Naive B cell (primary cell): ENCODE results near the gene SFSWAP. TPM values are rescaled to one million over a fixed set of nuclear protein-coding genes. Genes with fewer than 3 reads are reported as not detected.

Experiments used
- ATAC-seq, 2 donors: fragments of 150-1000 bp; cut with Tn5 transposase; 2 replicates each; pipeline ENCODE4 v1.10.0; 2021; ENCODE audit warnings: low read depth in 2 of 2, mild to moderate bottlenecking in 2 of 2, moderate library complexity in 2 of 2
- DNase-seq: peaks from one replicate; pipeline ENCODE4 v3.0.0; 2022
- H3K27ac Mint-ChIP-seq, 6 donors: one replicate each; pipeline ENCODE4 v1.8.0; 2020 to 2022; ENCODE audit warnings: mild to moderate bottlenecking in 6 of 6, mixed read lengths in 6 of 6, moderate library complexity in 5 of 6, inconsistent platforms in 2 of 6
- H3K27me3 Mint-ChIP-seq, 3 donors: one replicate each; pipeline ENCODE4 v1.8.0; 2021 to 2022; ENCODE audit warnings: mixed read lengths in 3 of 3, mild to moderate bottlenecking in 1 of 3
- H3K36me3 Mint-ChIP-seq, 2 donors: one replicate each; pipeline ENCODE4 v1.8.0; 2020 to 2022; ENCODE audit warnings: mixed read lengths in 2 of 2, inconsistent platforms in 1 of 2, mild to moderate bottlenecking in 1 of 2
- H3K4me1 Mint-ChIP-seq, 3 donors: one replicate each; pipeline ENCODE4 v1.8.0; 2020 to 2022; ENCODE audit warnings: mixed read lengths in 3 of 3, inconsistent platforms in 1 of 3, mild to moderate bottlenecking in 1 of 3, moderate library complexity in 1 of 3
- H3K4me3 Mint-ChIP-seq, 8 donors: one replicate each; pipeline ENCODE4 v1.8.0; 2020 to 2022; ENCODE audit warnings: mild to moderate bottlenecking in 8 of 8, mixed read lengths in 8 of 8, moderate library complexity in 8 of 8, inconsistent platforms in 2 of 8
- H3K9me3 Mint-ChIP-seq, 7 donors: one replicate each; pipeline ENCODE4 v1.8.0; 2020 to 2022; ENCODE audit warnings: mixed read lengths in 7 of 7, mild to moderate bottlenecking in 5 of 7, inconsistent platforms in 2 of 7, moderate library complexity in 1 of 7
- polyA plus RNA-seq, 6 donors: library from polyadenylated mRNA; unstranded; fragments of 300-500 nt; fragmentation: Illumina TruSeq; gene quantifications; one replicate each; pipeline ENCODE4 v1.2.3, GENCODE V29; 2021; ENCODE audit warnings: low read depth in 6 of 6

Gene SFSWAP
- polyA plus RNA-seq, 6 donors from 2014 or later, result 10.0 to 33.5 (median 19.0) TPM

DNA sequence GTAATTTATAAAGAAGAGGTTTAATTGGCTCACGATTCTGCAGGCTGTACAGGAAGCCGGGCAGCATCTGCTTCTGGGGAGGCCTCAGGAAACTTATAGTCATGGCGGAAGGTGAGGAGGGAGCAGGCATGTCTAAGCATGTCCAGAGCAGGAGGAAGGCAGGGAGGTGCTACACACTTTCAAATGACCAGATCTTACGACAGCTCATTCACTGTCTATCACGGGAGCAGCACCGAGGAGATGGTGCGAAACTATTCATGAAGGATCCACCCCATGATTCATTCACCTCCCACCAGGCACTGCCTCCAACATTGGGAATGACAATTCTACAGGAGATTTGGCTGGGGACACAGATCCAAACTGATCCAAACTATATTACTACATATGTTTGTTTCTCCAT lies 10.0 kb downstream of the SFSWAP start:
- no peak for DNase-seq
- Mint-ChIP-seq H3K27ac (peak overlapping the region in 1 of 6 donors; percentile 22), H3K36me3 (peaks cover 8 to 24% of the 10 kb centered on the region in 2 donors), H3K4me1 (peaks cover 0 to 12% (median 3%) of the 10 kb centered on the region in 3 donors), H3K27me3 (no peaks in the 10 kb centered on the region), H3K4me3 (no peak overlapping the region), H3K9me3 (no peaks in the 10 kb centered on the region)
- no peak for ATAC-seq

DNA sequence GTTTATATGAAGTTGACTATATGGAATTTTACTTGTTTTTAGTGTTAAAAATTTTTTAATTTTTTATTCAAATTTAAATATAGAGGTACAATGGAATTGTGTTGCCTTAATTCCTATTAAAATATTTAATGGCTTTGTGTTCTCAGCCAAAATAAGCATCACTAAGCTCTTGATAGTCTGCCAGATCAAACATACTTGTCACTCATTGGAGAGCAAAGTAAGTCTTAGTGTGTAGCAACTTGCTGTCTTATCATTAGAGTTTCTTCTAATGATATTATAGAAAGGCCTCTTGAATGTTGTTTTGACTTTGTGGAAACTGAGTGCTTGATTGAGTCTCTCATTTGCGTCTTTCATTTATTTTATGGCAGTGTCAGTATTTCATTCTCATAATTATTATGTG lies 10.7 kb downstream of the SFSWAP start:
- no peak for ATAC-seq
- no peak for DNase-seq
- H3K9me3 Mint-ChIP-seq, result no peaks in the 10 kb centered on the region
- peaks cover 0 to 12% (median 3%) of the 10 kb centered on the region in 3 donors for H3K4me1 Mint-ChIP-seq
- H3K4me3 Mint-ChIP-seq, result no peak overlapping the region
- H3K36me3 Mint-ChIP-seq, result peaks cover 8 to 24% of the 10 kb centered on the region in 2 donors
- H3K27ac Mint-ChIP-seq, result peak overlapping the region in 1 of 6 donors; percentile 76
- H3K27me3 Mint-ChIP-seq, result no peaks in the 10 kb centered on the region

DNA sequence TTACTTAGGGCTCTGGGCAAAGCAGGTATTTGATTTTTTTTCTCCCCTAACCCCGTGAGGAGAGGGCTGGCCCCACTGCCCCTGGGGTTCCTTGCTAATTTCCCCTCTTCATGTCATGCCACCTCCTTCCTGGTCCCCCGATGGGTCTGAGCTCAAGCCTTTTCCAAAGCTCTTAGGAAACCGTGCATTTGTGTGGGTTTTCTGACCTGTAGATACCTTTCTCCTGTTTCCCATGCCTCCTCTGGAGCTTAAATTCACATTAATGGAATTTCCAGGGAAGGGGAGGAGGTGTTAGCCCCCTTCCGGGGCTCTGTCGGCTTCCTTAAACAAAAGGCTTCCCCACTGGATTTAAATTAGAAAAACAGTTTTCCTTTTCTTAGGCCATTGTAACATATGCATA lies 12.6 kb downstream of the SFSWAP start:
- ATAC-seq, result no peak
- Mint-ChIP-seq H3K27ac (no peak overlapping the region), H3K9me3 (no peaks in the 10 kb centered on the region), H3K4me3 (no peak overlapping the region), H3K4me1 (peaks cover 0 to 12% (median 3%) of the 10 kb centered on the region in 3 donors), H3K36me3 (peaks cover 4 to 19% of the 10 kb centered on the region in 2 donors), H3K27me3 (no peaks in the 10 kb centered on the region)
- no peak for DNase-seq

DNA sequence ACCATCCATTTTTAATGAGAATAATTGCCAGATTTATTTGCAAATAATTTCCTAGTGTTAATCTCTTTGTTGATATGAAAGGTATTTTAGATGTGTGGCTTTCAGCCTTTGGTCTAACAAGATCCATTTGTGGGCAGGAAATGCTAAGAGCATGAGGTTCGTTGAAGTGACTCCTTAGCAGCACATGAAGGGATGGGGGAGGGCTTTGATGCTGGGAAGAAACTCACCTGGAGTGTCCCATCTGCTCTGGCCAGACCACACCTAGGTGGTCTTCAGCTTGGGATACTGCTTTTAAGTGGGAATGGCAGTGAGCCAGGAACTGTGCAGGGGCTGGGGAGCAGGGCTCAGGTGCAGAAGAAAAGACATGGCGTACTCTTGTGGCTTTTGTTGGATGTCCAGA lies 13.6 kb downstream of the SFSWAP start:
- peaks cover 0 to 12% (median 3%) of the 10 kb centered on the region in 3 donors for H3K4me1 Mint-ChIP-seq
- H3K27me3 Mint-ChIP-seq, result no peaks in the 10 kb centered on the region
- no peaks in the 10 kb centered on the region for H3K9me3 Mint-ChIP-seq
- peaks cover 0 to 21% of the 10 kb centered on the region in 2 donors for H3K36me3 Mint-ChIP-seq
- H3K4me3 Mint-ChIP-seq, result peak overlapping the region in 3 of 8 donors; percentile 4 to 42 (median 39)
- no peak for DNase-seq
- ATAC-seq, result no peak
- no peak overlapping the region for H3K27ac Mint-ChIP-seq

DNA sequence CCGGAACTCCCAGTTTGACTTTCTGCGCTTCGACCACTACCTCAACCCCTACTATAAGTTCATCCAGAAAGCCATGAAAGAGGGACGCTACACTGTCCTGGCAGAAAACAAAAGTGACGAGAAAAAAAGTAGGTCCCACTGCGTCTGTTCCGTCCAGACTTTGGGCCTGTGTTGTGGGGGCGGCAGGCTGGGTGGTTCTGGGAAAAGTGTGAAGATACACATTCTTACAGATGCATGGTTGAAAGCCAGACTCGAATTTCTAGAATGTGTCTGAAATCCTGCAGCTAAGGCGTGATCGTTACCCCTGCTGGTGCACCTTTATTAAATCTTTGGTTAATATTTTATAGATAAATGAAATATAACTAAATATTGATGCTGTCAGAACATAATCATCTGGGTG lies 14.6 kb downstream of the SFSWAP start:
- Mint-ChIP-seq H3K4me1 (peaks cover 0 to 12% (median 3%) of the 10 kb centered on the region in 3 donors), H3K4me3 (no peak overlapping the region), H3K9me3 (no peaks in the 10 kb centered on the region), H3K27ac (no peak overlapping the region), H3K36me3 (peaks cover 0 to 19% of the 10 kb centered on the region in 2 donors), H3K27me3 (no peaks in the 10 kb centered on the region)
- ATAC-seq (no peak), DNase-seq (no peak)

DNA sequence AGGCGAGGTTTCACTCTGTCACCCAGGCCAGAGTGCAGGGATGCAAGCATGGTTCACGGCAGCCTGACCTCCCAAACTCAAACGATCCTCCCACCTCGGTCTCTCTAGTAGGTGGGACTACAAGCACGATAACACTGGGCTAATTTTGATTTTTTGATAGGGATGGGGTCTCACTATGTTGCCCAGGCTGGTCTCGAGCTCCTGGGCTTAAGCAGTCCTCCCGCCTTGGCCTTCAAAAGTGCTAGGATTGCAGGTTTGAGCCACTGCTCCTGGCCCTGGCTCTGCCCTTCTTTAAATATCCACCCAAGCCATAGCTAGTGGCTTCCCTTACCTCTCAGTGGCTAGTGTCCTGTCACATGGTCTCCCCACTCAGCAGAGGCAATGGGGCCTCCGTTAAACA lies 17.8 kb downstream of the SFSWAP start:
- no peaks in the 10 kb centered on the region for H3K9me3 Mint-ChIP-seq
- DNase-seq, result no peak

DNA sequence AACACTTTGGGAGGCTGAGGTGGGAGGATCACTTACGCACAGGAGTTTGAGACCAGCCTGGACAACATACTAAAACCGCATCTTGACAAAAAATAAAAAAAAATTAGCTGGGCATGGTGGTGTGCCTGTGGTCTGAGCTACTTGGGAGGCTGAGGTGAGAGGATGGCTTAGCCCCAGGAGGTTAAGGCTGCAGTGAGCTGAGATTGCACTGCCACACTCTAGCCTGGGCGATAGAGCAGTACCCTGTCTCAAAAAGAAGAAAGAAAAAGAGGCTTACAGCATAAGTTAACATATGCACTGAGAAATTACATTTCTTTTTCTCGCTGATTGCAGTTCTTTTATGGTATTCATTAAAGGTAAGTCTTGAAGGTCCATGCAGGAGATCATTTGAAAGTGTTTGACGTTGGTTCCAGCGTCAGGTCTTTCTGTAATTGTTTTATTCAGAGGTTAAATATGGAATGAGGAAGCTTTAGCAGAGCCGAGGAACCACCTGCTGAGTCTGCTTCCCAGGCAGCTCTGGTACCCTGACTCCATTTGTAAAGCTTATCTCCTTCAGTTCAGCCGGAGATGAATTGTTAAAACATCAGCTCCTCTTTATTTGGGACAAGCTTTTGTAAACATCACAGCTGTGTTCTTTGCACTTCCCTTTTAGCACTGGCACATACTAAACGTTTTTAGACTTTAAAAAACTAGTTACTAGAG lies 18.5 kb downstream of the SFSWAP start:
- Mint-ChIP-seq H3K9me3 (no peaks in the 10 kb centered on the region), H3K36me3 (peaks cover 12 to 15% of the 10 kb centered on the region in 2 donors), H3K4me3 (no peak overlapping the region), H3K4me1 (peaks cover 0 to 3% (median 0%) of the 10 kb centered on the region in 3 donors), H3K27me3 (no peaks in the 10 kb centered on the region), H3K27ac (peak overlapping the region in 5 of 6 donors; percentile 26 to 65 (median 41))
- DNase-seq (no peak), ATAC-seq (no peak)

More for the DNA sequence above, 17.8 kb downstream of the SFSWAP start:
- peak overlapping the region in 1 of 6 donors; percentile 64 for H3K27ac Mint-ChIP-seq
- peaks cover 0 to 4% (median 0%) of the 10 kb centered on the region in 3 donors for H3K4me1 Mint-ChIP-seq
- H3K27me3 Mint-ChIP-seq, result no peaks in the 10 kb centered on the region
- no peak for ATAC-seq
- H3K4me3 Mint-ChIP-seq, result no peak overlapping the region
- H3K36me3 Mint-ChIP-seq, result peaks cover 6 to 10% of the 10 kb centered on the region in 2 donors

DNA sequence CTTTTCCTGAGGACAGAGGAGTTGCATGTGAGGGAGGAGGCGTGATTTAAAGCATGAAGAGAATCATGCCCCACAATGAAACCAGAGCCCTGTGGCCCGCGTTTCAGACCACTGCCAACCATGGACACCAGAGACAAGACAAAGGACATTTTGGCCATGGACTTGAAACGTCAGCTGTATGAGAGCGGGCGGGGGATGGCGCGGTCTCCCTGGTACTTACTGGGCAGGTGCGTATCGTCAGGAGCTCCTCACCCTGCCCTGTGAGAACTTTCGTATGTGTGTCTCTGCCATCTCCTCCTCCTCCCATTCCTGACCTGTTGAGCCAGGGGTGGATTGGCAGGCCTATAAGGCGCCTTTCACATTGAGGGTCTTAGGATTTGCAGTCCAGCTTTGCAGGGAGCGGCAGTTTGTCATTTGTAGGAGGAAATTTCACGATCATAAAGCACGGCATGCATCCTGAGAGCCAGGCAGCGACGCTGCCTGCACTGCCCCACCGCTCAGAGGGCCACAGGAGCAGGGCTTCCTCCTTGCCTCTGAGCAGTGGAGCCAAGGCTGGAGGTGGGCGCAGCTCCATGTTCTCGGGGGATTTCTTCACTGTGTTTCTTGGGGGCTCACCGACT lies 22.2 kb downstream of the SFSWAP start:
- ATAC-seq (no peak), DNase-seq (no peak)
- no peaks in the 10 kb centered on the region for H3K4me1 Mint-ChIP-seq
- H3K36me3 Mint-ChIP-seq, result peaks cover 13 to 16% of the 10 kb centered on the region in 2 donors
- no peaks in the 10 kb centered on the region for H3K27me3 Mint-ChIP-seq
- H3K9me3 Mint-ChIP-seq, result no peaks in the 10 kb centered on the region
- peak overlapping the region in 2 of 6 donors; percentile 18 to 69 for H3K27ac Mint-ChIP-seq
- no peak overlapping the region for H3K4me3 Mint-ChIP-seq

DNA sequence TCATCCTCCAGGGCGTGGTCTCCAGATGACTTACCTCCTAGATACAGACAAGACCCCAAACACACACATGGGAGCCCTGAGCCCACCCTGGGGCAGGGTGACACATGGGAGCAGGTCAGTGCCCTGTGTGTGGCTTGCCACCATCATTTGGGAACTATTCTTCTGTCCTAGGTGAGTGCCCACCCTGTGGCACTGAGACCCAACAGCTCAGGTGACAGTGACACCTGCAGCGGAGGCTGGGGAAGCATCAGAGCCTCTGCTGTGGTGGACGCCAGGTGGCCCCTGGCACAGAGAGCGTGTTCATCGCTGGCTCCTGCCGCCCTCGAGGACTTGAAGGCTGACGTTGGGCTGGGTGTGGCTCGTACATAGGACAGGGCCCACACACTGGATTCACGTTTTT lies 23.0 kb downstream of the SFSWAP start:
- DNase-seq (no peak), ATAC-seq (no peak)
- no peaks in the 10 kb centered on the region for H3K4me1 Mint-ChIP-seq
- H3K4me3 Mint-ChIP-seq, result no peak overlapping the region
- H3K36me3 Mint-ChIP-seq, result peaks cover 13 to 16% of the 10 kb centered on the region in 2 donors
- H3K9me3 Mint-ChIP-seq, result no peaks in the 10 kb centered on the region
- no peaks in the 10 kb centered on the region for H3K27me3 Mint-ChIP-seq
- peak overlapping the region in 1 of 6 donors; percentile 34 for H3K27ac Mint-ChIP-seq

DNA sequence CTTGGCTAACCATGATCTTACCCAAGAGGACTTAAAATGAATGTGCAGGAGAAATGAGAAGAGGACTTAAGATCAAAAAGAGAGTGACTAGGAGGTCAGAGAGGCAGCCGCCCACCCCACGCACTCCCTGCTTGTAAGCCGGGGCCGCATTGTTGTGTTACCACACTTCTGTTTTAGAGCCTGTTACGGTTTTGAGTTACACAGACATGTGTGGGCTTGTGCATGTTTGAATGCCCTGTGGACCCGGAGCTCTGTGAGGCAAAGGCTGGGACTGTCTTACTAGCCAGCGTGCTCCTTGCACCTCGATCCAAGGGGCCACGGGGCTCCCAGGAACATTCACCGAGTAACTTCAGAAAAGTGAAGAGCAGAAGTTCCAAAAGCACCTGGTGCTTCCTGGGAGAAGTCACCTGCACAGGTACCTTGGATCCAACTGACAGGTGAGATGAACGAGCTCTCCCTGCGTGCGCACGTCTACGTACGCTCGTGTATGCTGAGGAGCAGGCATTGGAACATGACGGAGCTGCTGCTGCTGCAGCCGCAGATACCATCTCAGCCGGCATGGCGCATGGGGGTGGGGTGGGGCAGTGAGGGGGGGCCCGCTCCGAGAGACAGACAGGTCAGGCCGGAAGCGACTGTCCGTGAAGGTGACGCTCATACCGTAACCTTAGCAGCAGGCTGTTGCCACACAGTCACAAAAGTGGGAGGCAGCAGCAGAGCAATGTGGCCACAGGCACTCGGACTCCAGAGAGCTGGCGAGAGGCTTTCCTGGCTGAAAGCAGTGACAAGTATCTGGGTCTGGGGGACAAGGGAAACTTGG lies 23.7 kb downstream of the SFSWAP start:
- no peaks in the 10 kb centered on the region for H3K9me3 Mint-ChIP-seq
- H3K4me1 Mint-ChIP-seq, result no peaks in the 10 kb centered on the region
- ATAC-seq, result no peak
- H3K4me3 Mint-ChIP-seq, result no peak overlapping the region
- DNase-seq, result no peak
- peak overlapping the region in 1 of 6 donors; percentile 34 for H3K27ac Mint-ChIP-seq
- H3K27me3 Mint-ChIP-seq, result no peaks in the 10 kb centered on the region
- peaks cover 13 to 14% of the 10 kb centered on the region in 2 donors for H3K36me3 Mint-ChIP-seq

DNA sequence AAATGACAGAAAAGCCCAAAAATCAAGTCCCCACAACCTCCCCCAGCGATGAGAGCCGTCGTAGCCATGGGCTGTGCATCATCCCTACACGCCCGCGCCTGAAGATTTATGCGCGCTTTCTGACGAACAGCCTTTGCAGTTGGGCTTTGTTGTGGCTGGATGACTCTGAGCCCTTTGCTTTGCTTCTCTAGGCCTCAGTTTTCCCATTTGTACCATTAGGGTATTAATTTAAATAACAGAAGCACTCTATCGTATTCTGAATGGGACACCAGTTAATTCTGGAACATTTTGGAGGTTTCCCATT lies 24.2 kb downstream of the SFSWAP start:
- peaks cover 0 to 2% (median 1%) of the 10 kb centered on the region in 3 donors for H3K4me1 Mint-ChIP-seq

DNA sequence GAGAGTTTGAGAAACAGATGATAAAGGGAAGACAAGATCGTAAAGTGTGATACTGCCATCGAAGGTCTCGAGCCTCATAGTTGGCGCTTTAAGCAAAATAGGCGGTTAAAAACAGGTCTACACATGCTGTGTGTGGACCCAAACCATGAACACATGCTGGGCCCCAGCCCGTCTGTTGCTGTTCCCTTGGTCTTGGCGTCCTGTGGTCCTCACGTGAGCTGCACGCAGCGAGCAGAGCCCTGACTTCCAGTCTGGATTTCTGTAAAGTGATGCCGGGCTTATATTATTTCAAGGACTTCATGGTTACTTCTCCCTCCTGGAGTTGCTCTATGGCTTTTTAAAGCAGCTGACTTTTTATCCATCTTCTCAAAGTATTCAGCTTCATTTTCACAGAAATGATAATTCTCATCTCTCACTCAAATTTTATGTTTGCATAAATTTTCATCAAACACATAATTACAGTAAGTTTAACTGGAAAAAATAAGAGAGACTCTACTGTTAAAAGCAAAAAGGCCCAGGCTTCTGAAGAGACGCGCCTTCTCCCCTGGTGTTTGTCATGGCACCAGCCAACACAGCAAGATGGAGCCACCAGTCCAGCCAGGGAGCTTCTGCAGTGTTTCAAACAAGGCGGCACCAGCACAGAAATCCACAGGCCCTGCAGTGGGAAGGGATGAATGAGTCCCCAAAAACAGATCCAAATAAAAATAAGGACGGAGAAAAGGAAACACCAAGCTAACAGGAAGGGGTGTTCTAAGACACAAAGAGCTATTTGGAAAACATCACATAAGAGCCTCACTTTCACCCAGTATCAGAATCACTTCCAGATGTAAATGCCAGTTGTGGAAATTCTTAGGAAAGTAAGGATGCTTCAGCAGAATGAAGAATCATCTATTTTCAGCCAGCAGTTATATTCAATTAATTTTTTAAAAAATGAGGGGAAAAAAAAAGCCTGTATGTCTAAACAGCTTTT lies 24.9 kb downstream of the SFSWAP start:
- ATAC-seq, result no peak
- H3K27ac Mint-ChIP-seq, result peak overlapping the region in 1 of 6 donors; percentile 78

More for the DNA sequence above, 24.2 kb downstream of the SFSWAP start:
- no peak overlapping the region for H3K4me3 Mint-ChIP-seq
- H3K9me3 Mint-ChIP-seq, result no peaks in the 10 kb centered on the region
- peaks cover 10 to 13% of the 10 kb centered on the region in 2 donors for H3K36me3 Mint-ChIP-seq
- no peak overlapping the region for H3K27ac Mint-ChIP-seq
- DNase-seq (no peak), ATAC-seq (no peak)
- no peaks in the 10 kb centered on the region for H3K27me3 Mint-ChIP-seq

More for the DNA sequence above, 24.9 kb downstream of the SFSWAP start:
- Mint-ChIP-seq H3K36me3 (peaks cover 10 to 13% of the 10 kb centered on the region in 2 donors), H3K27me3 (no peaks in the 10 kb centered on the region), H3K4me1 (peaks cover 0 to 5% (median 2%) of the 10 kb centered on the region in 3 donors), H3K9me3 (no peaks in the 10 kb centered on the region), H3K4me3 (no peak overlapping the region)
- DNase-seq, result no peak
